Activated T-cell treated with anti-CD3 and anti-CD28 coated beads, Interleukin-2, amount 50 U/mL, for 1 hour (primary cell): ENCODE measurements around the gene VRK3.

Source experiments
- DNase-seq: peaks from one replicate; pipeline ENCODE4 v3.0.0-alpha.2; 2020

Gene VRK3

GRCh38 chr19:50026550-50026906 is 1.4 kb upstream of the VRK3 start:
- DNase-seq, result no peak

- peak; percentile 88 for DNase-seq
Observed at GRCh38 chr19:50025794-50026549, 800 bp upstream of the VRK3 start, which contains the start of gene ZNF473. Gene ZNF473 (plus strand): TSS chr19:50026005. CDS start chr19:50031083, 5,078 bp downstream.

GRCh38 chr19:50024719-50025021 is 502 bp downstream of the VRK3 start:
- no peak for DNase-seq

GRCh38 chr19:50022823-50023222 is 2.3 kb downstream of the VRK3 start:
- no peak for DNase-seq

- DNase-seq, result no peak
Observed at GRCh38 chr19:50020481-50020880, 4.7 kb downstream of the VRK3 start.

GRCh38 chr19:50016225-50016807 is 8.9 kb downstream of the VRK3 start:
- DNase-seq, result no peak

- no peak for DNase-seq
Observed at GRCh38 chr19:50008532-50008931, 16.6 kb downstream of the VRK3 start.

GRCh38 chr19:50007947-50008346 is 17.2 kb downstream of the VRK3 start:
- no peak for DNase-seq

GRCh38 chr19:50007170-50007569 is 18.0 kb downstream of the VRK3 start:
- DNase-seq, result no peak

- DNase-seq, result no peak
Observed at GRCh38 chr19:50005428-50005827, 19.7 kb downstream of the VRK3 start.

- no peak for DNase-seq
Observed at GRCh38 chr19:50003810-50004419, 21.3 kb downstream of the VRK3 start.

GRCh38 chr19:50003254-50003788 is 21.9 kb downstream of the VRK3 start:
- no peak for DNase-seq

- DNase-seq, result no peak
Observed at GRCh38 chr19:50002386-50002960, 22.7 kb downstream of the VRK3 start.

- no peak for DNase-seq
Observed at GRCh38 chr19:50001775-50002174, 23.4 kb downstream of the VRK3 start.

GRCh38 chr19:50000841-50001557 is 24.2 kb downstream of the VRK3 start:
- DNase-seq, result no peak

- DNase-seq, result no peak
Observed at GRCh38 chr19:50000038-50000840, 24.9 kb downstream of the VRK3 start.

GRCh38 chr19:49999371-50000010 is 25.7 kb downstream of the VRK3 start:
- no peak for DNase-seq

GRCh38 chr19:49997709-49998108 is 27.5 kb downstream of the VRK3 start:
- no peak for DNase-seq

- DNase-seq, result no peak
Observed at GRCh38 chr19:49988433-49988832, 36.7 kb downstream of the VRK3 start.

GRCh38 chr19:49988007-49988406 is 37.2 kb downstream of the VRK3 start:
- no peak for DNase-seq

GRCh38 chr19:49987159-49987698 is 37.9 kb downstream of the VRK3 start:
- peak; percentile 76 for DNase-seq
